Naive thymus-derived CD8-positive, alpha-beta T cell (primary cell): Measurements from ENCODE around the gene TMEM187. TPM values are rescaled to one million over a fixed set of nuclear protein-coding genes. Genes with fewer than 3 reads are reported as not detected.

Experiments
- ATAC-seq, 2 donors: fragments of 150-1000 bp; cut with Tn5 transposase in 1 of 2; sonication (Bioruptor Pico), chemical (Tn5 transposase) in 1 of 2; 1 replicate in 1 of 2; 2 replicates in 1 of 2; pipeline ENCODE4 v1.10.0; 2021; ENCODE audit warnings: mild to moderate bottlenecking in 2 of 2, moderate library complexity in 2 of 2
- POLR2A ChIA-PET: fragments of 350-600 bp; sonication (Branson Sonifier 250); formaldehyde crosslinking; loops from one replicate; lab custom pipeline; 2021; ENCODE audit warnings: antibody characterized with exemption; lab: Charles Lee
- DNase-seq, 10 donors: peaks; one replicate each; pipeline versions ENCODE4 v3.0.0 to v3.0.0-alpha.2; 2020 to 2022
- H3K27ac Mint-ChIP-seq, 10 donors: one replicate each; pipeline ENCODE4 v1.8.0; 2020 to 2022; ENCODE audit warnings: mild to moderate bottlenecking in 10 of 10, mixed read lengths in 10 of 10, moderate library complexity in 4 of 10, inconsistent platforms in 1 of 10
- H3K27me3 Mint-ChIP-seq, 5 donors: one replicate each; pipeline ENCODE4 v1.8.0; 2021 to 2022; ENCODE audit warnings: mixed read lengths in 5 of 5
- H3K36me3 Mint-ChIP-seq, 3 donors: one replicate each; pipeline ENCODE4 v1.8.0; 2020 to 2022; ENCODE audit warnings: mixed read lengths in 3 of 3, mild to moderate bottlenecking in 2 of 3, inconsistent platforms in 1 of 3
- H3K4me1 Mint-ChIP-seq, 4 donors: one replicate each; pipeline ENCODE4 v1.8.0; 2021 to 2022; ENCODE audit warnings: mixed read lengths in 4 of 4
- H3K4me3 Mint-ChIP-seq, 10 donors: one replicate each; pipeline ENCODE4 v1.8.0; 2020 to 2022; ENCODE audit warnings: mild to moderate bottlenecking in 10 of 10, mixed read lengths in 10 of 10, moderate library complexity in 6 of 10, inconsistent platforms in 1 of 10
- H3K9me3 Mint-ChIP-seq, 9 donors: one replicate each; pipeline ENCODE4 v1.8.0; 2020 to 2022; ENCODE audit warnings: mixed read lengths in 9 of 9, mild to moderate bottlenecking in 3 of 9, inconsistent platforms in 1 of 9, moderate library complexity in 1 of 9
- polyA plus RNA-seq, 3 donors: library from polyadenylated mRNA; unstranded; fragments of 300-500 nt; fragmentation: Illumina TruSeq; gene quantifications; one replicate each; pipeline ENCODE4 v1.2.3, GENCODE V29; 2021
- total RNA-seq, 8 experiments: library from RNA in 2 of 8; stranded (reverse) in 2 of 8; gene quantifications; one replicate each; pipeline ENCODE4 v1.2.3 and lab custom pipeline; 2021 to 2026

The TMEM187 gene
- total and polyA plus RNA-seq, 5 experiments from 2014 or later, result 3.1 to 13.6 (median 9.3) TPM

DNA sequence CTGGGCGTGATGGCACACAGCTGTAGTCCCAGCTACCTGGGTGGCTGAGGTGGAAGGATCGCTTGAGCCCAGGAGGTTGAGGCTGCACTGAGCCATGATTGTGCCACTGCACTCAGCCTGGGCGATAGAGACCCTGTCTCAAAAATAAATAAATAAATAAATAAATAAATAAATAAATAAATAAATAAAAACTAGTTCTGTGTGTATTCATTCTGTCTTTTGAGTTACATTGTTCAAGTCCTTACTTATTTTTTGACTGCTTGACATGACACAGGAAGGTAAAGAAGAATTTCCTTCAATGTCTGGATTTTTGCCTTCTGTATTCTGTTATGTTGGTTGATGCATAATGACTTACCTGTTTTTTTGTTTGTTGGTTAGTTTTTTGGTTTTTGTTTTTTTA is 35.5 kb upstream of the TMEM187 start:
- POLR2A ChIA-PET, result interaction anchor here (5.5 to 17.6 kb wide), 2 partner anchors 9 to 12 kb away, joined by 48 to 388 read pairs; partner anchors contain the start of genes ARHGAP4 and RENBP
- Mint-ChIP-seq H3K27me3 (no peaks in the 10 kb centered on the region), H3K4me3 (peak overlapping the region in 1 of 10 donors; percentile 88), H3K36me3 (peaks cover 0 to 5% (median 0%) of the 10 kb centered on the region in 3 donors), H3K27ac (peak overlapping the region in 1 of 10 donors; percentile 27), H3K4me1 (peaks cover 10 to 33% (median 30%) of the 10 kb centered on the region in 4 donors), H3K9me3 (peaks cover 0 to 2% (median 0%) of the 10 kb centered on the region in 9 donors)
- DNase-seq (no peak), ATAC-seq (no peak)

DNA sequence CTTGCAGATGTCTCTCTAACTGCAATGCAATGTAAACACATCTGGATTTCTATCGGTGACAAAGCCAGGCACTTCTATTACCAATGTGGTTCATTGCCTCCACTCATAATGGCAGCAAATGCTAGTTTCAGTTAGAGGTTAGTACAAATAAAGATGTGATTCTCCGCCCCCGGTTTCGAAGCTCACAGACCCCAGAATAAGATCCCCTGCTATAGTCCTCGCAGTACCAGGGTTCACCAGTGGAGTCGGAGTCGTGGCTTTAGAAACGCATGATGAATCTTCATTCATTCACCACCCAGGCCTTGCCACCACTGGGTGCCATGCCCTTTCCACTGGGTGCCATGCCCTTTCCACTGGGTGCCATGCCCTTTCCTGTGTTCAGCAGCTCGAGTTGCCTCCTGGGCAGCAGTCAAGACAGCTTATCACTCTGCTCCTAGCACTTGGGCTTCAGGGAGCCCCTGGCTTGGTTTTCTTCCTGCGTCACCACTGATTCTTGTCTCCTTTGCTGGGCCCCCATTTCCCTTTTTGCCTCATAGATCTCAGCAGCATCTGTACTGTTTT is 34.2 kb upstream of the TMEM187 start:
- DNase-seq (no peak), ATAC-seq (no peak)
- Mint-ChIP-seq H3K36me3 (no peaks in the 10 kb centered on the region), H3K27ac (peak overlapping the region in 6 of 10 donors; percentile 6 to 83 (median 55)), H3K27me3 (no peaks in the 10 kb centered on the region), H3K9me3 (peaks cover 0 to 2% (median 0%) of the 10 kb centered on the region in 9 donors), H3K4me1 (peaks cover 10 to 35% (median 28%) of the 10 kb centered on the region in 4 donors), H3K4me3 (no peak overlapping the region)
- POLR2A ChIA-PET, result interaction anchor here (16.5 kb wide), 1 partner anchor 9 kb away, joined by 388 read pairs; the partner anchor contains the start of genes ARHGAP4 and NAA10

- Mint-ChIP-seq H3K9me3 (peaks cover 0 to 2% (median 0%) of the 10 kb centered on the region in 9 donors), H3K4me3 (peak overlapping the region in 1 of 10 donors; percentile 24), H3K4me1 (peaks cover 7 to 36% (median 26%) of the 10 kb centered on the region in 4 donors), H3K36me3 (no peaks in the 10 kb centered on the region), H3K27ac (peak overlapping the region in 4 of 10 donors; percentile 29 to 79 (median 56)), H3K27me3 (no peaks in the 10 kb centered on the region)
- POLR2A ChIA-PET, result interaction anchor here (1.1 to 16.5 kb wide), 4 partner anchors 10 to 145 kb away, joined by 3 to 388 read pairs (median 3); partner anchors contain the start of genes ARHGAP4, IDH3G, NAA10 and SSR4
- ATAC-seq (no peak), DNase-seq (no peak)
Observed at GRCh38 chrX:153939573-153939972, 33.0 kb upstream of the TMEM187 start.

GRCh38 chrX:153941336-153942252 is 31.0 kb upstream of the TMEM187 start:
- ATAC-seq, result peak; percentile 21 to 25
- Mint-ChIP-seq H3K4me3 (peak overlapping the region; percentile 61 to 79 (median 69)), H3K36me3 (no peaks in the 10 kb centered on the region), H3K4me1 (peaks cover 6 to 38% (median 26%) of the 10 kb centered on the region in 4 donors), H3K27me3 (no peaks in the 10 kb centered on the region), H3K9me3 (peaks cover 0 to under 1% (median 0%) of the 10 kb centered on the region in 9 donors), H3K27ac (peak overlapping the region in 7 of 10 donors; percentile 54 to 90 (median 75))
- POLR2A ChIA-PET, result interaction anchor here (0.7 to 16.5 kb wide), 2 partner anchors 13 to 31 kb away, joined by 5 to 388 read pairs; partner anchors contain the start of genes ARHGAP4 and NAA10
- no peak for DNase-seq

- no peaks in the 10 kb centered on the region for H3K27me3 Mint-ChIP-seq
- H3K36me3 Mint-ChIP-seq, result peaks cover 0 to 7% (median 0%) of the 10 kb centered on the region in 3 donors
- peak within 1 kb of the TSS; percentile 78 to 89 (median 84) for H3K4me3 Mint-ChIP-seq
- POLR2A ChIA-PET, result interaction anchor here (0.6 to 16.5 kb wide), 6 partner anchors 15 to 533 kb away, joined by 3 to 388 read pairs (median 4); partner anchors contain the start of genes ARHGAP4 and NAA10
- H3K4me1 Mint-ChIP-seq, result peaks cover 6 to 44% (median 34%) of the 10 kb centered on the region in 4 donors
- no peaks in the 10 kb centered on the region for H3K9me3 Mint-ChIP-seq
- H3K27ac Mint-ChIP-seq, result peak within 1 kb of the TSS; percentile 68 to 91 (median 84)
- DNase-seq (peak in 3 of 10 donors; percentile 27 to 40 (median 36)), ATAC-seq (peak; percentile 42 to 50)
Observed at GRCh38 chrX:153944140-153944799, 28.3 kb upstream of the TMEM187 start, which contains the start of gene RENBP. RENBP (minus strand) TSS chrX:153944643; CDS start chrX:153944610, 33 bp downstream.

DNA sequence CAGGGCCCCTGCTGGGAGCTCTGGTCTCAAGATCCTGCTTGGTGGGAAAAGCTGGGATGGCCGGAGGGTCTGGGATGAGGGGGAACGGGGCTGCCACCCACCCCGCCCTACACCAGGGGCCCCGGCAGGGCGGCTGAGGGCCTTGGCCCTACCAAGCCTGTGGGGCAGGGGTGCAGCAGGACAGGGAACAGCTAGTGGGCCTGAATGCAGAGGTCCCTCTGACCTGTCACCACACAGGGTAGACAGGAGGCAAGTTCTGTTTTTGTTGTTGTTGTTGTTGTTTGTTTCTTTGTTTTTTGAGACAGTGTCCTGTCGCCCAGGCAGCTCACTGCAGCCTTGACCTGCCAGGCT is 27.8 kb upstream of the TMEM187 start:
- POLR2A ChIA-PET, result interaction anchor here (0.6 to 16.5 kb wide), 6 partner anchors 16 to 533 kb away, joined by 3 to 388 read pairs (median 4); partner anchors contain the start of genes ARHGAP4 and NAA10
- no peak for DNase-seq
- Mint-ChIP-seq H3K27ac (peak overlapping the region in 5 of 10 donors; percentile 40 to 91 (median 83)), H3K4me3 (peak overlapping the region in 7 of 10 donors; percentile 22 to 89 (median 78)), H3K9me3 (no peaks in the 10 kb centered on the region), H3K36me3 (peaks cover 0 to 9% (median 0%) of the 10 kb centered on the region in 3 donors), H3K27me3 (no peaks in the 10 kb centered on the region), H3K4me1 (peaks cover 6 to 49% (median 36%) of the 10 kb centered on the region in 4 donors)
- ATAC-seq, result peak in 1 of 2 donors; percentile 21

GRCh38 chrX:153945956-153946943 is 26.3 kb upstream of the TMEM187 start:
- ATAC-seq (no peak), DNase-seq (no peak)
- POLR2A ChIA-PET, result interaction anchor here (0.6 to 16.5 kb wide), 6 partner anchors 17 to 149 kb away, joined by 3 to 388 read pairs (median 4); partner anchors contain the start of genes ARHGAP4 and NAA10
- Mint-ChIP-seq H3K36me3 (peaks cover 0 to 23% (median under 1%) of the 10 kb centered on the region in 3 donors), H3K27me3 (no peaks in the 10 kb centered on the region), H3K4me3 (peak overlapping the region in 6 of 10 donors; percentile 7 to 87 (median 34)), H3K4me1 (peaks cover 4 to 46% (median 28%) of the 10 kb centered on the region in 4 donors), H3K9me3 (no peaks in the 10 kb centered on the region), H3K27ac (peak overlapping the region in 7 of 10 donors; percentile 10 to 96 (median 56))

GRCh38 chrX:153947009-153947769 is 25.4 kb upstream of the TMEM187 start:
- Mint-ChIP-seq H3K27me3 (no peaks in the 10 kb centered on the region), H3K4me3 (peak overlapping the region in 9 of 10 donors; percentile 18 to 82 (median 64)), H3K27ac (peak overlapping the region; percentile 61 to 97 (median 89)), H3K4me1 (peaks cover 3 to 41% (median 25%) of the 10 kb centered on the region in 4 donors), H3K36me3 (peaks cover 0 to 26% (median 2%) of the 10 kb centered on the region in 3 donors), H3K9me3 (no peaks in the 10 kb centered on the region)
- POLR2A ChIA-PET, result interaction anchor here (0.6 to 16.5 kb wide), 8 partner anchors 18 to 181 kb away, joined by 3 to 388 read pairs (median 4); partner anchors contain the start of genes ARHGAP4 and NAA10
- DNase-seq, result peak; percentile 64 to 87 (median 72)
- ATAC-seq, result peak; percentile 77 to 78

- no peak for DNase-seq
Observed at GRCh38 chrX:153948002-153948466, 24.5 kb upstream of the TMEM187 start.

More at GRCh38 chrX:153948002-153948466, 24.5 kb upstream of the TMEM187 start:
- Mint-ChIP-seq H3K9me3 (no peaks in the 10 kb centered on the region), H3K36me3 (peaks cover 0 to 28% (median 2%) of the 10 kb centered on the region in 3 donors), H3K27ac (peak overlapping the region in 9 of 10 donors; percentile 27 to 88 (median 60)), H3K4me1 (peaks cover 3 to 38% (median 25%) of the 10 kb centered on the region in 4 donors), H3K27me3 (no peaks in the 10 kb centered on the region), H3K4me3 (peak overlapping the region in 5 of 10 donors; percentile 9 to 64 (median 34))
- ATAC-seq, result no peak
- POLR2A ChIA-PET, result interaction anchor here (0.9 to 16.5 kb wide), 5 partner anchors 19 to 193 kb away, joined by 3 to 388 read pairs (median 4); partner anchors contain the start of genes ARHGAP4, IRAK1 and NAA10
